AG04449 (cell line): ENCODE data around the gene FBXO31.

Source experiments
- CTCF ChIA-PET: fragments of 350-600 bp; formaldehyde crosslinking; extraction: SDS; loops from one replicate; lab custom pipeline; 2021; ENCODE audit warnings: antibody characterized with exemption; lab: Yijun Ruan, JAX
- POLR2A ChIA-PET: fragments of 400-600, 350-600 bp; formaldehyde crosslinking; extraction: SDS; loops from one replicate; lab custom pipeline; 2020; ENCODE audit warnings: antibody characterized with exemption, inconsistent platforms; lab: Yijun Ruan, JAX
- DNase-seq: peaks from one replicate; pipeline ENCODE4 v3.0.0-alpha.2; 2010; ENCODE audit warnings: low read depth, low spot score
- H3K4me3 ChIP-seq: 2 replicates; pipeline ENCODE4 v1.5.1; 2011; ENCODE audit warnings: low read depth, mild to moderate bottlenecking, control low read depth, low read length
- CTCF ChIP-seq: IDR thresholded peaks from one replicate; pipeline ENCODE4 v1.5.1; 2011; ENCODE audit warnings: mild to moderate bottlenecking, moderate library complexity, low read length, control low read depth, inconsistent platforms; ENCODE audit not compliant: insufficient read depth; ENCODE audit errors: missing control alignments

The FBXO31 gene

GRCh38 chr16:87324411-87325275, 58.9 kb downstream of the FBXO31 start:
- no peak overlapping the region for H3K4me3 ChIP-seq
- peak; percentile 81 for TF ChIP-seq CTCF
- ChIA-PET POLR2A (no interaction called here), CTCF (interaction anchor here (0.7 to 3.1 kb wide), 13 partner anchors 9 to 761 kb away, joined by 3 to 29 read pairs (median 4); no protein-coding TSS in a partner anchor)
- no peak for DNase-seq

- POLR2A ChIA-PET = no interaction called here
- CTCF ChIA-PET = interaction anchor here (0.7 to 3.1 kb wide), 11 partner anchors 8 to 761 kb away, joined by 3 to 29 read pairs (median 4); no protein-coding TSS in a partner anchor
Measured at GRCh38 chr16:87323727-87324410, 59.7 kb downstream of the FBXO31 start.

GRCh38 chr16:87322833-87323726, 60.5 kb downstream of the FBXO31 start:
- H3K4me3 ChIP-seq = no peak overlapping the region
- no peak for TF ChIP-seq CTCF
- ChIA-PET CTCF (interaction anchor here (0.7 to 3.1 kb wide), 8 partner anchors 8 to 760 kb away, joined by 3 to 29 read pairs (median 4); no protein-coding TSS in a partner anchor), POLR2A (no interaction called here)
- DNase-seq = no peak

More at GRCh38 chr16:87323727-87324410, 59.7 kb downstream of the FBXO31 start:
- H3K4me3 ChIP-seq = no peak overlapping the region
- TF ChIP-seq CTCF = no peak
- no peak for DNase-seq

GRCh38 chr16:87322360-87322759, 61.2 kb downstream of the FBXO31 start:
- H3K4me3 ChIP-seq = no peak overlapping the region
- TF ChIP-seq CTCF = no peak
- POLR2A ChIA-PET = no interaction called here
- no peak for DNase-seq
- CTCF ChIA-PET = interaction anchor here (1.4 to 1.9 kb wide), 2 partner anchors 9 to 17 kb away, joined by 3 to 6 read pairs; no protein-coding TSS in a partner anchor

GRCh38 chr16:87321336-87322107, 62.1 kb downstream of the FBXO31 start:
- POLR2A ChIA-PET = no interaction called here
- no peak for DNase-seq
- CTCF ChIA-PET = interaction anchor here (0.9 to 1.4 kb wide), 3 partner anchors 10 to 13 kb away, joined by 3 read pairs; no protein-coding TSS in a partner anchor
- TF ChIP-seq CTCF = no peak
- no peak overlapping the region for H3K4me3 ChIP-seq
